GM19397 (cell line): Measurements from ENCODE around the gene GPATCH4.
A peak's percentile ranks its signal among the peaks of the same experiment; 100 is the strongest.
"Not testable (repeated sequence)": the region's sequence is repeated elsewhere in the genome, so short reads cannot be mapped to it uniquely, and the experiment has no call there.

Source experiments
- ATAC-seq: cut with Tn5 transposase; IDR thresholded peaks from one replicate; pipeline ENCODE4 v1.9.1; 2021; ENCODE audit warnings: mild to moderate bottlenecking, moderate library complexity; ENCODE audit not compliant: unreplicated experiment

GPATCH4 gene

GRCh38 chr1:156601122-156601830 lies at the start of gene GPATCH4:
Gene GPATCH4 (minus strand): TSS chr1:156601479.
- peak; percentile 67 for ATAC-seq

GRCh38 chr1:156648951-156649350 lies 47.7 kb upstream of the GPATCH4 start:
- ATAC-seq = no peak

- ATAC-seq = no peak
Observed at GRCh38 chr1:156648496-156648895, 47.2 kb upstream of the GPATCH4 start.

- ATAC-seq = no peak
Observed at GRCh38 chr1:156647351-156647750, 46.1 kb upstream of the GPATCH4 start.

- ATAC-seq = no peak
Observed at GRCh38 chr1:156646738-156647211, 45.5 kb upstream of the GPATCH4 start.

- ATAC-seq = no peak
Observed at GRCh38 chr1:156645666-156646065, 44.4 kb upstream of the GPATCH4 start.

GRCh38 chr1:156645056-156645455 lies 43.8 kb upstream of the GPATCH4 start:
- no peak for ATAC-seq

- no peak for ATAC-seq
Observed at GRCh38 chr1:156644640-156645039, 43.4 kb upstream of the GPATCH4 start.

- ATAC-seq = no peak
Observed at GRCh38 chr1:156644146-156644545, 42.9 kb upstream of the GPATCH4 start.

- ATAC-seq = no peak
Observed at GRCh38 chr1:156643778-156644092, 42.5 kb upstream of the GPATCH4 start.

- ATAC-seq = no peak
Observed at GRCh38 chr1:156643049-156643777, 41.9 kb upstream of the GPATCH4 start.

GRCh38 chr1:156642265-156643048 lies 41.2 kb upstream of the GPATCH4 start:
- no peak for ATAC-seq

GRCh38 chr1:156641761-156642264 lies 40.5 kb upstream of the GPATCH4 start, which contains the start of gene BCAN:
Gene BCAN (plus strand): TSS chr1:156642117. CDS start chr1:156646055, 3,938 bp downstream.
- ATAC-seq = no peak

- ATAC-seq = no peak
Observed at GRCh38 chr1:156640842-156641706, 39.8 kb upstream of the GPATCH4 start.

GRCh38 chr1:156639601-156640101 lies 38.4 kb upstream of the GPATCH4 start:
- no peak for ATAC-seq

- ATAC-seq = no peak
Observed at GRCh38 chr1:156638189-156638985, 37.1 kb upstream of the GPATCH4 start.

GRCh38 chr1:156632355-156632754 lies 31.1 kb upstream of the GPATCH4 start:
- no peak for ATAC-seq

GRCh38 chr1:156631152-156631551 lies 29.9 kb upstream of the GPATCH4 start:
- not testable (repeated sequence) for ATAC-seq

- no peak for ATAC-seq
Observed at GRCh38 chr1:156629823-156630449, 28.7 kb upstream of the GPATCH4 start.
